Fibroblast of the aortic adventitia (primary cell): ENCODE data around the gene OXCT1. TPM values are rescaled to one million over a fixed set of nuclear protein-coding genes. Genes with fewer than 3 reads are reported as not detected.
A peak's percentile ranks its signal among the peaks of the same experiment; 100 is the strongest.

Source experiments
- DNase-seq: peaks from one replicate; pipeline ENCODE4 v3.0.0-alpha.2; 2010; ENCODE audit warnings: low read depth
- H3K4me3 ChIP-seq: 2 replicates; pipeline ENCODE4 v1.5.1; 2011; ENCODE audit warnings: low read depth, mild to moderate bottlenecking, control low read depth, low read length, moderate library complexity
- total RNA-seq: library from RNA; depleted of rRNA; stranded (reverse); fragments of >200 nt; gene quantifications from 2 replicates; pipeline ENCODE4 v1.2.3, GENCODE V29; 2012; ENCODE audit warnings: low replicate concordance
- TF ChIP-seq, protein P1 (sequence below): IDR thresholded peaks from 2 replicates; pipeline ENCODE4 v1.5.1; 2011; ENCODE audit warnings: mild to moderate bottlenecking, low read length, control low read depth, inconsistent platforms; ENCODE audit not compliant: insufficient read depth

OXCT1 gene
- total RNA-seq, 1 donor = 36.4 TPM

DNA sequence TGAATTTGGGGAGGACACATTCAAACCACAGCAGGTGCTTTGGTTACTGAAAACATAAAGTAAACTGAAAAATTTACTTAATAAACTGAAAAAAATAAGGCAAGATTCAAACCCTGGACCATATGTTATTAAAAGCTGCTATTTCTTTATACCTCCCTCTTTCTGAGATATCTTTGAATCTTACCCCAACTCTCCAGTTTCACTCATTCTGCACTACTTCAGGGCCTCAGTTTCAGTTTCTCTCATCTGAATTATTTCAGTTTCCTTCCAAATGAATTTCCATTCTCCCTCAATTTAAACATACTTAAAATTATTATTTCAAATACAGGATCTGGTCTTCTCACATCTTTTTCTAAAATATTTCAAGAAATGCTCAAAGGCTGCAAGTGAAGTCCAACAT is 4.9 kb upstream of the OXCT1 start:
- no peak overlapping the region for H3K4me3 ChIP-seq
- TF ChIP-seq, protein P1, sequence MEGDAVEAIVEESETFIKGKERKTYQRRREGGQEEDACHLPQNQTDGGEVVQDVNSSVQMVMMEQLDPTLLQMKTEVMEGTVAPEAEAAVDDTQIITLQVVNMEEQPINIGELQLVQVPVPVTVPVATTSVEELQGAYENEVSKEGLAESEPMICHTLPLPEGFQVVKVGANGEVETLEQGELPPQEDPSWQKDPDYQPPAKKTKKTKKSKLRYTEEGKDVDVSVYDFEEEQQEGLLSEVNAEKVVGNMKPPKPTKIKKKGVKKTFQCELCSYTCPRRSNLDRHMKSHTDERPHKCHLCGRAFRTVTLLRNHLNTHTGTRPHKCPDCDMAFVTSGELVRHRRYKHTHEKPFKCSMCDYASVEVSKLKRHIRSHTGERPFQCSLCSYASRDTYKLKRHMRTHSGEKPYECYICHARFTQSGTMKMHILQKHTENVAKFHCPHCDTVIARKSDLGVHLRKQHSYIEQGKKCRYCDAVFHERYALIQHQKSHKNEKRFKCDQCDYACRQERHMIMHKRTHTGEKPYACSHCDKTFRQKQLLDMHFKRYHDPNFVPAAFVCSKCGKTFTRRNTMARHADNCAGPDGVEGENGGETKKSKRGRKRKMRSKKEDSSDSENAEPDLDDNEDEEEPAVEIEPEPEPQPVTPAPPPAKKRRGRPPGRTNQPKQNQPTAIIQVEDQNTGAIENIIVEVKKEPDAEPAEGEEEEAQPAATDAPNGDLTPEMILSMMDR = no peak
- no peak for DNase-seq

DNA sequence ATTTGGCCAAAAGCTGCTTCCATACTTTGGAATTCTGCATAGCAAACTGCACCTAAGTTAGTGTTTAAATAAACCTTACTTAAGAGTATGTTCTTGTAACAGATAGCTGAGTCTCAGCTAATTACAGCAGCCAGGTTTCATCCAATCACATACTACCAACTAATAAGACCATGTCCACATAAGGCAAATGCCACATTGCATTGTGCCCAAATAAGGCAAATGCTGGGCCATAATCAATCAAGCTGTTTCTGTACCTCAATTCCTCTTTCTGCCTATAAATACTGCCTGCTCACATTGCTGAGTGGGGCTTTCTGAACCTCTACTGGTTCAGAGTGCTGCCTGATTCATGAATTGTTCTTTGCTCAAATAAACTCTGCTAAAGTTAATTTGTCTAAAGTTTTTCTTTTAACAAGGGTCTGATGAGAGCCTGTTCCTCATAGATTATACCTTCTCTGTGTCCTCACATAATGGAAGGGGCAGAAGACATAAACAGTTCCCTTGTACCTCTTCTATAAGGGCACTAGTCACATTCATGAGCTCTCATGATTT is 4.4 kb upstream of the OXCT1 start:
- no peak for DNase-seq
- no peak overlapping the region for H3K4me3 ChIP-seq
- TF ChIP-seq, protein P1 = no peak

- no peak overlapping the region for H3K4me3 ChIP-seq
- DNase-seq = peak; percentile 88
- TF ChIP-seq, protein P1 = no peak
Measured at GRCh38 chr5:41871852-41872251, 1.6 kb upstream of the OXCT1 start.

- peak; percentile 5 for DNase-seq
- TF ChIP-seq, protein P1 = no peak
- peak overlapping the region; percentile 80 for H3K4me3 ChIP-seq
Measured at GRCh38 chr5:41870627-41871048, 413 bp upstream of the OXCT1 start.

GRCh38 chr5:41869151-41869723 is 988 bp downstream of the OXCT1 start:
- H3K4me3 ChIP-seq = peak overlapping the region; percentile 80
- DNase-seq = peak; percentile 52
- TF ChIP-seq, protein P1 = no peak

DNA sequence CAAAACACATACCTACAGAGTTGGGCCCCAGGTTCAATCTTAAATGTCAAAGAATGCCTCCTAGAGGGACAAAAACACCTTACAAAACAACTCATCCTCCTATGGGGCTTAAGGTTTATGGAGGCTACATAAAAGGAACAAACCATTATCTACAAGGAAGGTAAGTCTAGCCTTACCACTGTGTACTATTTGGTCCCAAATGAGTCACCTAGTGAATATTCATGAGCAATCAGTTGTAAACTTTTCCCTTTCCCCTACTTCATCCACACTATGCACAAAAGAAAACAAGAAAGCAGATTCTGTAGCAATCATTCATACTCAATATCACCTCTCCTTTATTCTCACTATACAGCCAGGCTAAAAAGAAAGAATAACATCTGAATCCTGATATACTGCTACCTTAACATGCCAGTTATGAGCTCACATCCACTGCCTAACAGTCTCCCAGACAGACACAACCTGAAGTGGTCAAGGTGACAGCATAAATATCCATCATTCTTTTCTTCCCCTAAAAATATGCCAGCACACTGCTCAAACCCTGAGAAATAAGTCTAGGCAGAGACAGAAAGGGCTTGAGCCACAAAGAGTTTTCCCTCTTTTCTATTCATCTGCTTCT is 6.2 kb downstream of the OXCT1 start:
- no peak overlapping the region for H3K4me3 ChIP-seq
- TF ChIP-seq, protein P1 = no peak
- peak; percentile 25 for DNase-seq
